GM19328 (cell line): ENCODE data around the gene EPHA2.
"Not testable (repeated sequence)": the region's sequence is repeated elsewhere in the genome, so short reads cannot be mapped to it uniquely, and the experiment has no call there.

ENCODE experiments used
- ATAC-seq: cut with Tn5 transposase; IDR thresholded peaks from one replicate; pipeline ENCODE4 v1.9.1; 2021; ENCODE audit warnings: mild to moderate bottlenecking, moderate library complexity; ENCODE audit not compliant: unreplicated experiment

Gene EPHA2

DNA sequence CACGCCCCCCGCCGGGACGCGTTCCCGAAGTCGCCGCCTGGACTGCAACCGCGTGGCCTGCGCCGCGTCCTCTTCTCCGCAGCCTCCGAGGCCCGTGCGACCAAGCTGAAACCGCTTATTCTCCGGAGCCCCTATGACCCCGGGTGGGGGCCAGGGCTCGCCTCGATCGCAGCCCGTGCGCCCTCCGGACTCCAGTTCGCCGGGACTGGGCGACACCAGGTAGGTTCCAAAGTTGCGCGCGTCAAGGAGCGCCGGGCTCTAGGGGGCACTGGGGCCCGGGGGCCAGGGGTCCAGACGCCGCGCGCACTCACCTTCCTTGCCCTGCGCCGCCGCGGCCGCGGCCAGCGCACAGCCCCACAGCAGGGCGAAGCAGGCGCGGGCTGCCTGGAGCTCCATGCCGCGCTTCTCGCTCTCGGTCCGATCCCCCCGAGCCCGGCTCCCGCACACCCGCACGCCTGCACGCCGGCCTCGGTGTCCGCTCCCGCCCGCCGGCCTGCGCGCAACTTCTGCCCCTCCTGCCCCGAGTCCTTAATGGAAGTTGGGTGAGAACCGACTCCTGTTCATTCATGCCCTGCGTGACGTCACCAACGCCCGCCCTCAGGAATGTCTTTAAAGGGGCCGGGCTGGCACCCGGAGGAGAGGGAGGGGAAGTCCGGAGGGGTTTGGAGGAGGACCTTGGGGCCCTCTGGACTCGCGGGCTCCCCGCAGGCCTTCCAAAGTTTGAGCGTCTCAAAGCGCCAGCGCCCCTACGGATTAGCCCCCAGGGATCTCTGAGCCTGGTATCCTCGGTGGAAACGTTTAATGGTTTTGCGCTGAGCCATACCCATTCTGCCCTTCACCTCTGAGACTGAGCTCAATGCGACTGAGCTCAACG is at the start of gene EPHA2:
EPHA2 (minus strand) TSS at position 533 of the 874 bp plus-strand sequence; CDS start at position 396, 137 bp downstream.
- no peak for ATAC-seq

DNA sequence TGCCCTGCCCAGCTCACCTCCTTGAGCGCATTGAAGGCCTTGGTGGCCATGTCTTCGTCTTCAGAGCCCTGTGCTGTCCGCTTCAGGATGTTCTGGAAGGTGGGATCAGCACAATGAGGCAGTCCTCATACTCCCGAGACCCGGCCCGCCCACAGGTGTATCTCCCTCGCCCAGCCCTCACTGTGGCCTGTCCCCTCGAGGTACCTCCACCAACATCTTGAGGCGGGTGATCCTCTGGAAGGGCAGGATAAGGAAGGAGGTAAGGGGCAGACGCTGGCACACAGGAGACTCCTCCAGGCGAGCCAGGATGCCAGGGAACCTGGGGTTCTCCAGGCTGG is 49.4 kb upstream of the EPHA2 start:
- ATAC-seq, result no peak

DNA sequence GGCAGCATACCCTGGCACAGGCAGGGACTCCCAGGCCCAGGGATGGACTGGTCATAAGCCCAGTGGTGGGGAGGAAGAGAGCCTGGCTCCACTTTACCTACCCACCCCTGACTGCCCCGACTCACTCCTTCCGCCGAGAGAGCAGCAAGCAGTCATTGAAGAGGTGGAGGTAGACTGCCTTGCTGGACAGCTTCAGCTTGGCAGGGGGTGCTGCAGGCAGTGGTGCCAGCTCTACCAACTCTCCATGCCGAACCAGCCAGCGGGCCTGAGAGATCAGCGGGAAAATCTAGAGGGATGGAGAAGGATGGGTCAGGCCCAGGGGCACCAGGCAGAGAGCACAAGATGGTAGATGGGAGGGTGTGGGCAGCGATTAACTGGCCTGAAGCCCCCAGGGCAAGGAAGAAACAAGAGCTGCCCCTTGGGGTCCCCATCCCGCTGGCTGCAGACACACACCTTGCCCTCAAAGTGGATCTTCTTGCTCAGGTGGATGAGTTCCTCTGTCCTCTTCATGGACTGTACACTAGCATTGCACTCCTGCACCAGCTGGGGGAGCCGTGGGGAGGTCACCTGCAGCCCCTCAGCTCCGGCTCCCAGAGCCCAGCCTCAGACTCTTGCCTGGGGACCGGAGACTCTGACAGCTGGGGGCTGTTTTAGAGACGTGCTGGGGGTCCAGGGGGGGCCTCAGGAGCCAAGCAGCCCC is 48.9 kb upstream of the EPHA2 start:
- no peak for ATAC-seq

DNA sequence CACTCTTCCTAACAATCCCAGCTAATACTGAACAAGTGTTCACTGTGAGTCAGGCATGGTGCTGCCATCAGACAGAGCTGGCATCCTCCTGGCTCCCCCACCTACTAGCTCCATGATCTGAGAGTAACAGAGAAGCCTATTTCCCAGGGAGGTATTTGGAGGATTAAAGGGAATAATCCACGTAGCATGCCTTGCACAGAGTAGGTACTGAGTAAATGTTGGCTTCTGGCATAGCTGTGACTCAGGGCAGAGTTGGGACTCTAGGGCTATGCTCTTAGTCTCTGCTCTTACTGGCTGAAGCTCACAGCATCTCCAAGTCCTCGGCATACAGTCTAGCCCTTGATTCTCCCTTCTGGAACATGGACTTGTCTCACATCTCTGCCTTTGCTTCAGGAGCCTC is 48.3 kb upstream of the EPHA2 start:
- no peak for ATAC-seq

DNA sequence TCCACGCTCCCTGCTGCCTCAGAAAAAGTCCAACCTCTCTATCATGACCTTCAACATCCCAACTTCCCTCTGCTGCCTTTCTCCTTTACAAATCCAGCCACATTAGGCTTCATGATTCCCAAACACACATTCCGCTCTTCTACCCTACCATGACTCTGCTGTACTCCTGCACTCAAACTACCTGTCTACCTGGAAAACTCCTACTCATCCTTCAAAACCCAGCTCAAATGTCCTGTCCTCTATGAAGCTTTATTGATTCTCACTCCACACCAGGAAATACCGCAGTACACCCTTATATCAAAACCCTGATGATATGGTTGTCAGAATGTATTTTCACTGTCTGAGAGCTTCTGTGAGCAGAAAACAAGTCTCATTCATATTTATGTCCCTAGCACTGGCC is 47.7 kb upstream of the EPHA2 start:
- ATAC-seq, result no peak

DNA sequence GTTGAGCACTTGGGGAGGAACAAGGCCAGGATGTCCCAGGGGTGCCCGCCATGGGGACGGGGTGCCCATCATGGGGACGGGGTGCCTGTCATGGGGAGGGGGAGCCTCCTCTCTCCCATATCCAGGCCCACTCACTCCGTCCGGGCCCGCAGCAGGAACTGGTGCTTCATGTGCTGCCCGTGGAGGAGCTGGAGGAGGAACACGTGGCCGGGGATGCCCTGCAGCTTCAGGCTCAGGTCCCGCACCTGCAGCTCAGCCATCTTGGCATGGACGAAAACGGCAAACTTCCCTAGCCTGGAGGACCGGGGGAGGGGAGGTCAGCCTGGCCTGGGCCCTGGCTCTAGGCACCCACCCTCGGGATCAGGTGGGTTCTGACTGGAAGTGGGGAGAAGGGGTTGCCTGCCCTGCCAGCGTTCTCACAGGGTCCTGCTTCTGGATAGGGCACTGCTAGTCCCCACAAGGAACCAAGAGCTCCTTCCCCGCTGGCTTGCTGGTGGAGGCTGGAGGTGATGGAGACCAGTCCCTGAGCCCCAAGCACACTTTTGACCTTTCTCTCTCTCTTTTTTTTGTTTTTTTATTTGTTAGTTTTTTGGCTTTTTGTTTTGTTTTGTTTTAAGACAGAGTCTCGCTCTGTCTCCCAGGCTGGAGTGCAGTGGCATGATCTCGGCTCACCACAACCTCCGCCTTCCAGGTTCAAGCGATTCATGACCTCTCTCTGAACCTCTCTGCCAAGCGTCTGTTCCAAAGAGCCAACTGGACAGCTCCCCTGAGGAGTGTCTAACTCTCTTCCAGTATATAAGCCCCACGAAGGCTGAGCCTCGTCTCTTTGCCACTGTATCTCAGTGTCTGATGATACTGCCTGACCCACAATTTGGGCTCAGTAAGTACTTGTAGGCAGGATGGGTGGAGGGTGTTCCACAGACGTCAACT is 46.7 kb upstream of the EPHA2 start:
- no peak for ATAC-seq

DNA sequence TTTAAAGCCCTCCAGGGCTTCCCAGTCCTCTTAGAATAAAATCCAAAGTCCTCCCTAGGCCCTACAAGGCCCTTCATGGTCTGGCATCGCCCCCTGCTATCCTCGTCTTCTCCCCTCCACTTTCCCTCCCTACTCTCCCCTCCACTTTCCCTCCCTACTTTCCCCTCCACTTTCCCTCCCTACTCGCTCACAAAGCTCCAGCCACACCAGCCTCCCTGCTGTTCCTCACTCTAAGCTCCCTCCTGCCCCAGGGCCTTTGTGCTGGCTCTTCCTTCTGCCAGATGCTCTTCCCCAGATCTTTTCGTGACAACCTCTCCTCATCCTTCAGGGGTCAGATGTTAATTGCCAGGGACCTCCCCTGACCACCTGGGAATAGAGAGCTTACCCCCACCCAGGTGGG is 43.8 kb upstream of the EPHA2 start:
- ATAC-seq, result no peak

DNA sequence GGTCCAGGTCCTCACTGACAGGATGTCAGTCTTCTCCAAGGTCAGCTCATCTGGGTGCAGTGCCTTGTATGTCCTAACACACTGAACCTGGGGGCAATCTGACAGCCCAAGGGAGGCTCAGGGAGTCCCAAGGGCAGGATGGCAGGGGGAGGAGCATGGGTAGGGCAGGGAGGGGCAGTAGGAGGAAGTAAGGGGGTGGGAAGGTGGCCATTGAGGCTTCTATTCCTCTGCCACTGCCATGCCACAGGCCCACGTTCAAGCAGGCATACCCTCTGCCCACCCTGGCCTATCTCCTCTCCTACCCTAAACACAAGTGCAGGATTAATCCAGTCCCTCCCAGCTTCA is 43.3 kb upstream of the EPHA2 start:
- no peak for ATAC-seq

DNA sequence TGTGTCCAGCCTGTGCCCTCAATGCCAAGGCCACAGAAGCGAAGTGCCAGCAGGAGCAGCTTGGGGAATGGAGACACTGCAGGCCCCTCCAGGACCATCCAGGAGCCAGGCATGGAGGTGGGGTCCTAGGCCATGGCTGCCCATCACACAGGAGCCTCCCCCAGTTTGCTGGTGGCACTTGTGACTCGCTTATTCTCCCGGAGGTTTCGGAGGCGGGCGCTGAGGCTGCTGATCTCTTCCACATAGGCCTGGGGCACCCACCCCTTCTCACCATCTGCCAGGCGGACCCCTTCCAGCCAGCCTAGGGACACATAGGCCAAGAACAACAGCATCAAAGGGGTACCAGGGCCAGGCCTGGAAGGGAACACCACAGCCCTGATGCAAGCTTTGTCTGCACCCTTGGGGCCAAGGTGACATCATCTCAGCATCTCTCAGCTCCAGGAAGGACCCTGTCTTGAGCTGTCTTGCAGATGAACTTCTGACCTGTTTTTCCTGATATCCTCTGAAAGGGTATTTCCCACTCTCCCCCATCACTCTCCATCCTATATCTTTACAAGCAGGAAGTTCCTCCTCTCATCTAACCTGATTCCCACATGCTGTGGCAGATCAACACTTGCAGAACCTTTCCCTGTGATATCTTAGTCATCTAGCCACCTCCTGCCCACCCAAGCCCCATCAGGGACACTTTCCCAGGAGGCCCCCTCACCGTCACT is 42.7 kb upstream of the EPHA2 start:
- ATAC-seq, result no peak

DNA sequence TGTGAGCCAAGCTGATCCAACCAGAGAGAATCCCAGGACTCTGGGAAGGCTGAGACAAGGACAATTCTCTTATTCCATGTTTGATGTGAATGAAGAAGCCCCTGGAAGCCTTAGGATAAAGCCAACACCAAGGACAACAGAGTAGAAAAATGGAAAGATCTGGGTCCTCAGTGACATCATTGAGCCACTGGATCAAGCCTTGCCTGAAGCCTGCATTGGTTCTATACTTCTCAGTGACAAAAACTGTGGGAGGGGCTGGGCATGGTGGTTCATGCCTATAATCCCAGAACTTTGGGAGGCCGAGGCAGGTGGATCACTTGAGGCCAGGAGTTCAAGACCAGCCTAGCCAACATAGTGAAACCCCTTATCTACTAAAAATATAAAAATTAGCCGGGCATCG is 41.0 kb upstream of the EPHA2 start:
- no peak for ATAC-seq

DNA sequence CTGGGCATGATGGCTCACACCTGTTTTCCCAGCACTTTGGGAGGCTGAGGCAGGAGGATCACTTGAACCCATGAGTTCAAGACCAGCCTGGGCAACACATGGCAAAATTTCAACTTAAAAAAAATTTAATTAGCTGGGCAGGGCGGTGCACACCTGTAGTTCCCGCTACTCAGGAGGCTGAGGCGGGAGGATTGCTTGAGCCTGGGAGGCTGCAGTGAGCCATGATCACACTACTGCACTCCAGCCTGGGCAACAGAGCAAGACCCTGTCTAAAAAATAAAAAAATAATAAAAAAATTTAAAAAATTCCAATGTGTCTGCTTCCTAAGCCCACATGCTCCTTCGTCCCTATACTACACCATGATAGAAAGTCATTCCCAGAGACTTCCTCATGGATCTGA is 40.3 kb upstream of the EPHA2 start:
- ATAC-seq, result not testable (repeated sequence)

DNA sequence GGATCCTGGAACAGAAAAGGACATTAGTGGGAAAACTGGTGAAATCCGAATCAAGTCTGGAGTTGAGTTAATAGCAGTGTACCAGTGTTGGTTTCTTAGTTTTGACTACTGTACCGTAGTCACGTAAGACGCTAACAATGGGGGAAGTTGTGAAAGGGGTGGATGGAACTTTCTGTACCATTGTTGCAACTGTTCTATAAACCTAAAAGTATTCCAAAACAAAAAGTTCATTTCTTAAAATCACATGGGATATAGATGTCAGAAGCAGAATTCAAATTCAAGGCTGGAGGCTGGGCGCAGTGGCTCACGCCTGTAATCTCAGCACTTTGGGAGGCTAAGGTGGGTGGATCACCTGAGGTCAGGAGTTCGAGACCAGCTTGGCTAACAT is 39.6 kb upstream of the EPHA2 start:
- no peak for ATAC-seq

DNA sequence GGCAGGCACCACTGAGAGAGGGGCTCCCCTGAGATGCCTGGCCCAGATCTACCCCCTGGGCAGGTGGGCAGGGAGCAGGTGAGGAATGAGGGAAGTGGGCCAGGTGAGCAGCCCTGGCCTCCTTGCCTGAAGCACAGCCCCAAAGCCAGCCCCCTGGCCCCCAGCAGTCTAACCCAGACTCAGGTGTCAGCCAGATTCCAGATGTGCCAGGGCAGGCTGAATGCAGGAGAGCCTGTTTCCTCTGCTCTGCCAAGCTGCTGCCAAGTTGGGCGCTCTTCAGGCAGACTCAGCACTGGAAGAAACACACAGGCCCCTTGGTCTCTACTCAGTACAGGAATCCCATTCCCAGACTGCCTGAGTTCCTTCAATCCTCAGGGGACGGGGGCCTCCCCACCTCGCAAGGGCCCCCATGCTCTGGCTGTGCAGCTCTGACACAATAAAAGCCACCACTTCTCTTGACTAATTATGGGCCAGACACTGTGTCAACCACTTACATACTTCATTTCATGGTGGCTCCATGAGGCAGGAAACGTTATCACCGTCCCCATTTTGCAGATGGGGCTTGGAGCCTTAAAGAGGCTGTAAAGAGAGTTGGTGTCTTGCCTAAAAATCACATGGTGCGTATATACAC is 36.2 kb upstream of the EPHA2 start:
- ATAC-seq, result no peak

DNA sequence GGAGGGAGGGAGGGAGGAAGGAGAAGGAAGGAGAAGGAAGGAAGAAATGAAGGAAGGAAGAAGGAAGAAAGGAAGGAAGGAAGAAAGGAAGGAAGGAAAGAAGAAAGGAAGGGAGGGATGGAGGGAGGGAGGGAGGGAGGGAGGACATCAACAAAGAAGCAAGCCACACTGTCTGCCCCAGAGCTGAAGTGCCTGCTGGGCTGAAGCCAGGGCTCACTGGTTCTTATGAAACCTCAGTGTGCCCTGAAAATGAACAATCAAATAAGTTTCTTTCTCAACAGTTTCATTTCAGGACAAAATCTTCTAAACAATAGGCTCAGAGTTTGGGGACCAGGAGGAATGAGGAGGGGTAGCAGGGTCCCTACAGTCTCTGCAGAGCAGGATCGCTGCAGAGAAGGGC is 35.4 kb upstream of the EPHA2 start:
- ATAC-seq, result no peak

DNA sequence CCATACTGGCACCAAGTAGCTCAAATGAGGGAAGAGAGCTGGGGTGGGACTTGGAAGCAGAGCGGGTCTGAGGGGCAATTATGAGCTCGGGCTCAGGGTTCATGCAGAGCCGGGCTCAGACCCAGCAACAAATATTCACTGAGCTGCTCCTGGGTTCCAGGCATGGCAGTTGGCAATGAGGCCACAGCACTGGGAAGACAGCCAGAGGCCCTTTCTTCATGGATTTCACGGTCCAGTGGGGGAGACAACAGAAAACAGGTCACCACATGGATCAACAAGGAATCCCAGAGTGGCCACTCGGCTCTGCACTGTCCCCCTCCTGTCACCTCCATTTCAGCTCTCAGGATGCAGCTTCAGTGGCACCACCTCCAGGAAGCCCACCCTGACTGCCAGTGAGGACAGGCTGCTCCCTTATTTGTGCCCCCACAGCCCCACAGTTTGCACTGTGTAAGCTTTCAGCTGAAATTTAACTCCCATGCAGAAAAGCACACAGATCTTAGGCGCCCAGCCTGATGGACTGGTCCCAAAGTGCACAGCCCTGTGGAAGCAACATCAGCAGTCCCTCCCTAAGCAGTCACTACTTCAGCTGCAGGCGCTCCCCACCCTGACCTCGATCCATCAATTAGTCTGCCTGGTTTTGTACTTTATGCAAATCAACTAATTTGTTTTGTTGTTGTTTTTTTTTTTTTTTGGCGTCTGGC is 34.2 kb upstream of the EPHA2 start:
- ATAC-seq, result no peak

DNA sequence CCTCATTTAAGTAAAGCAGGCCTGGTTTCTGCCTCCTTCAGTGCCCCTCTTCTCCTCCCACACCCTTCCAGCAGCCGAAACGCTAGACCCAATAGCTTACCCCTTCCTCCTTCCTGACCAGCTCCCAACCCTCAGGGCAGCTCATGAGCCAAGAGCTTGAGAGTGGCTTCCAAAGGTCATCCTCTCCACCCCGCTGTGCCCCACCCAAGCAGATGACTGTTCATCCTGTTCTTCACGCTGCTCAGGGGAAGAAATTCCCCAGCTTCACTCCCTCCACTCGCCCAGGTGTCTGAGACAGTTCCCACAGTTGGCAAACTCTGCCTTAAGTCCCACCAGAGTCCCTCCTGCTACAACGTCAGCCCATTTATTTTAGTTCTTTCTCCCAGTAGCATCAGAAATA is 33.1 kb upstream of the EPHA2 start:
- no peak for ATAC-seq

DNA sequence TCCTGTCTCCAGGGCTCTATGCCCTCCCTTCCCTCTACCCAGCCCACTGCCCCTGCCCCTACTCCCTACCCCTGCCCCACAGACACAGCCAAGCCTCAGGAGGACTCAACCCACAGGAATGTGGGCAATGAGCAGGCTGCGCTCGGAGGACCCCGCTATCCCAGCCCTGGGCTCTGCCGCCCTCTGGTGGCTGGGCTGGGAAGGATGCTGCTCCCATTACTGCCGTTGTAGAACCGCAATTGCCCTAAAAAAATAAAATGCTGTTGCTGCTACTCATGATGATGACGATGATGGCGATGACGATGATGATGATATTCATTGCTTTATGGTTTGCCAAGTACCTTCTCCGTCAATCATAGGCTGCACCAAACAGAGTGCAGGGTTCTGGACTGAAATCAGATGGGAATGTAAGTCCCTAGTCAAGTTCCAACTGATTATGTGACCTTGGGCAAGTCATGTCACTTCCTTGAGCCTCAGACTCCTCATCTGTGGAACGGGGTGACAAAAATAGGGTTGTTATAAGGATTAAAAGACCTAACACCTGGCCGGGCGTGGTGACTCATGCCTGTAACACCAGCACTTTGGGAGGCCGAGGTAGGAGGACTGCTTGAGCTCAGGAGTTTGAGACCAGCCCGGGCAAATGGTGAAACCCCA is 32.0 kb upstream of the EPHA2 start:
- no peak for ATAC-seq

DNA sequence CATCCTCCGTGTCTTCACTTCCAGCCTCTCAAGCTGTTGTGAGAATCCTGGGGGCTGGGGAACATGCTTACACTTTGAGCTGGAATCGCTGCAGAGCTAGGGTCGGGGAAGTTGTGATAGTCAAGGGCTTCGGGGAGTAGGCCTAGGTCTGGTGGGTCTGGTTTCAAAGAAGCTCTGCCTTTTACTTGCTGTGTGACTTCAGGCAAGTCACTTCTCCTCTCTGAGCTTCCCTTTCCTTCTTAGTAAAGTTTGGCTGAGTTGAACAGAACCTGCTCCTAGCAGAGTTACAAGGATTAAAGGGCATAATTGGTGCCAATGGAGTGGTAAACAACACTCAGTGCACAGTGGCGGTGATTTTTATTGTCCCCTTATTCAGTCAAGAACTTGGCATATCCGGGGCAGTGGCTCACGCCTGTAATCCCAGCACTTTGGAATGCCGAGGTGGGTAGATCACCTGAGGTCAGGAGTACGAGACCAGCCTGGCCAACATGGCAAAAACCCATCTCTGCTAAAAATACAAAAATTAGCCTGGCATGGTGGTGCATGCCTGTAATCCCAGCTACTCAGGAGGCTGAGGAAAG is 30.9 kb upstream of the EPHA2 start:
- no peak for ATAC-seq
